GM19025 (cell line): ENCODE data around the gene SMIM13.

ENCODE experiments used
- ATAC-seq: cut with Tn5 transposase; IDR thresholded peaks from one replicate; pipeline ENCODE4 v1.9.1; 2021; ENCODE audit warnings: mild to moderate bottlenecking, low read depth, moderate library complexity; ENCODE audit not compliant: unreplicated experiment

SMIM13 gene

GRCh38 chr6:11120271-11121005 lies 26.8 kb downstream of the SMIM13 start:
- no peak for ATAC-seq

GRCh38 chr6:11121851-11122250 lies 28.2 kb downstream of the SMIM13 start:
- no peak for ATAC-seq

- ATAC-seq = no peak
Measured at GRCh38 chr6:11122380-11122779, 28.7 kb downstream of the SMIM13 start.

DNA sequence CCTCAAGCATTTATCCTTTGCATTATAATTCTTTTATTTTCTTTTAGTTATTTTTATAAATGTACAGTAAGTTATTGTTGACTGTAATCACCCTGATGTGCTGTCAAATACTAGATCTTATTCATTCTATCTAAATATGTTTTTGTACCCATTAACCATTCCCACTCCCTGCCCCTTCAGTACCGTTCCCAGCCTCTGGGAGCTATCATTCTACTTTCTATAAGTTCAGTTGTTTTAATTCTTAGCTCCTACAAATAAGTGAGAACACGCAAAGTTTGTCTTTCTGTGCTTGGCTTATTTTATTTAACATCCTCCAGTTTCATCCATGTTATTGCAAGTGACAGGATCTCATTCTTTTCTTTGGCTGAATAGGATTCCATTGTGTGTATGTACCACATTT lies 30.3 kb downstream of the SMIM13 start:
- no peak for ATAC-seq

- no peak for ATAC-seq
Measured at GRCh38 chr6:11126876-11127275, 33.2 kb downstream of the SMIM13 start.

DNA sequence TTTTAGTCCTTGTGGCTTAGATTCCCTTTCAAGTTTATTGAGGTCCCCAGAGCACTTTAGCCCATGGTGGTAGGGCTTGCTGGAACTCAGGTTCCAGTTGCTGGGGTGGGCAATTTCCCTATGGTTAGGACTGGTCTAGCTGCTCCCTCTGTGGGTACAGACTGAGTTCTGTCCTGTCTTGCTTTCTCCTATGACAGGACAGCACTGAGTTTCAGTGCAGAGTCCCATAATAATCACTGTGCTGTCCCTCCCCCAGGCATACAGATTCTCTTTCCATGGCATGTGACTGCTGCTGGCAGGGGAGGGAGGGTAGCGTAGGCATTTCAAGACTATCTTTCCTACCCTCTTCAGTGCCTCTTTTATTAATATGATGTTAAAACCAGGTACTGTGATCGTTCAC lies 35.0 kb downstream of the SMIM13 start:
- ATAC-seq = no peak

- no peak for ATAC-seq
Measured at GRCh38 chr6:11129908-11130565, 36.4 kb downstream of the SMIM13 start.

GRCh38 chr6:11130605-11131004 lies 37.0 kb downstream of the SMIM13 start:
- no peak for ATAC-seq

DNA sequence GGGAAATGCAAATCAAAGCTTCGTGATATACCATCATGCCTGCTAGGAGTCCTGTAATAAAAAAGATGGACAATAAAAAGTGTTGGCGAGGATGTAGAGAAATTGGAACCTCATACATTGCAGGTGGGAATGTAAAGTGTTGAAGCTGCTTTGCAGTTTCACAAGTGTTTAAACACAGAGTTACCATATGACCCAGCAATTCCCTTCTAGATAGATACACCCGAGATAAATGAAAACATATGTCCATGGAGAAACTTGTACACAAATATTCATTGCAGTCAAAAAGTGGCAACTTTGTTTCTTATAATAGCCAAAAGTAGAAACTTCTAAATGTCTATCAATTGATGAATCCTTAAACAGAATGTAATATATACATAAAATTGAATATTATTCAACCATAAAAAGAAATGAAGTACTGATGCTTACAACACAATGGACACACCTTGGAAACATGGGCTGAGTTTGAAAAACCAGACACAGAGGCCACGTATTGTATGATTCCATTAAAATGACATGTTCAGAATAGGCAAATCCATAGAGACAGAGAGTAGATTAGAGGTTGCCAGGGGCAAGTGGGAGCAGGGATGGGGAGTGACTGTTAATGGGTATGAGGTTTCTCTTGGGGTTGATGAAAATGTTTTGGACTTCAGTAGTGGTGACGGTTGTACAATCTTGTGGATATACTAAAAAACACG lies 38.7 kb downstream of the SMIM13 start:
- ATAC-seq = no peak

GRCh38 chr6:11133281-11133680 lies 39.6 kb downstream of the SMIM13 start:
- ATAC-seq = no peak

DNA sequence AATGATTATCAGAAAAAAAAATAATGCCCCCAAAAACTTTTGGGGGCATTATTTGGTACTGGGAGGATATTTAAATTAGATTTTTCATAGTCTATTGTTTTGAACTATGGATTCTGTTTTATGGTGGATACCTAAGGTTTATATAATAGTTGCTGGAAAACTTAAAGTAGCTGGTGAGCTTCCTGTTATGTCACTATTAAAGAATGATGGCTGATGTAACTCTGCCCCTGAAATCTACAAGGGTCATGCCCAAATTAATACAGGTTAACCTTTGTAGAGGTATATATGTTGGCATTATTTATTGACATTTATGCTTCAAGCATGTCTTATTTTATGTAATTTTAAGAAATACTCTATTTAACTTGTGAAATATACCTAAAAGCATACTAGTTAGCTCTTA lies 43.2 kb downstream of the SMIM13 start:
- no peak for ATAC-seq

- ATAC-seq = no peak
Measured at GRCh38 chr6:11139051-11139960, 45.7 kb downstream of the SMIM13 start.

- ATAC-seq = no peak
Measured at GRCh38 chr6:11140056-11140455, 46.4 kb downstream of the SMIM13 start.

DNA sequence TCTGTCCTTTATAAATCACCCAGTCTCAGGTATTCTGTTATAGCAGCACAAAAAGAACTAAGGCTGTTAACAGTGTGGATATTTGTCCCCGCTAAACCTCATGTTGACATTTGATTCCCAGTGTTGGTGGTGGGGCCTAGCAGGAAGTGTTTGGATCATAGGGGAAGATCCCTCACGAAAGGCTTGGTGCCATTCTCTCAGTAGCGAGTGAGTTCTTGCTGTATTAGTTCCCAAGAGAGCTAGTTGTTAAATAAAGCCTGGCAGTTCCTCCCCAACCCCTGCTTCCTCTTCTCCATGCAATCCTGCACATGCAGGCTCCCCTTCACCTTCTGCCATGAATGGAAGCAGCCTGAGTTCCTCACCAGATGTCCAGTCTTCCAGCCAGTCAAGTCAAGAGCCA lies 47.7 kb downstream of the SMIM13 start:
- no peak for ATAC-seq

DNA sequence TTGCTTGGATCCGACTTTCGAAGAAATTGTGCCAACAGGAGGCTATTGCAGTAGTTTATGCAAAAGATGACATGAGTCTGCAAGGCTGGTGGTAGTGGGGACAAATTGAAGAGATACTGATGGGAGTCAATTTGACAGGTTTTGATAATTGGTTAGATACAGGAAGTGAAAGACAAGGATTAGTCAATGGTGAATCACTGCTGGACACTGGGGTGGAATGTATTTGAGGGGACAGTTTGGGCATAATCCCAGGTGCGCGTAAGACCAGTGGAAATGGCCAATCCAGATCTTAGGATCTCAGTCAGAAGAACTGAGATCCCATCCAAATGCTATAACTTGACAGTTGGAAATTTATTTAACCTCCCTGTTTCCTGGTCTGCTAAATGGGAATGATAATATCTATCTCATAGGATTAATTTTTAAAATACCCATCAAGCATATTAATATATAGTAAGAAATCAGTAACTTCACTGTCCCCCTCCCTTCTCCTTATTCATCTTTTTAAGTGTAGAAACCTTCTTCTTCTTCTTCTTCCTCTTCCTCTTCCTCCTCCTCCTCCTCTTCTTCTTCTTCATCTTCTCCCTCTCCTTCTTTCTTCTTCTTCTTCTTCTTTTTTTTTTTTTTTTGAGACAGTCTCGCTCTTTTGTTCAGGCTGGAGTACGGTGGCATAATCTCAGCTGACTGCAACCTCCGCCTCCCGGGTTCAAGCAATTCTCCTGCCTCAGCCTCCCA lies 48.8 kb downstream of the SMIM13 start:
- ATAC-seq = no peak

- no peak for ATAC-seq
Measured at GRCh38 chr6:11143394-11144371, 50.0 kb downstream of the SMIM13 start.

DNA sequence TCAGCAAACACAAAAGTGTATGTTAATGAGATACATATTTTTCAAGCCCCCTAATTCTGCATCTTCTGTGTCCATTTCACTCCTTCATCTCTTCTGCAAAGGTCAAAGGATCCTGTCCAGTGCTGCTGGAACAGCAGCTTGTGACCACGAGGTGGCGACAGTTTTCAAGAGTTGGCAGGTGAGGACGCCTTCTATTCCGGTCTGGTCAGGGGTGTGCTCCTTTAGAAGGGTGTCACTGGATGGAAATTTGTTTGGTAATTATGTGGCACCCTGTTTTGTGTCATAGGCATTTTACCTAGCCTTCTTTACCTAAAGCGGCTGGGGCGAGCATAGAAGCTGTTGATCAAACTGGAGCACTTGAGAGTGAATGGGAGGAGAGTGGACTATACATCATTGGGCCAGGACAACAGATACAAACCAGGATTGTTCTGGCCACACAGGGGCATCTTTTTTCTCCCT lies 50.8 kb downstream of the SMIM13 start:
- ATAC-seq = no peak

GRCh38 chr6:11146117-11146826 lies 52.6 kb downstream of the SMIM13 start:
- no peak for ATAC-seq
